H1 (cell line): ENCODE results near the gene SLFNL1. TPM values are rescaled to one million over a fixed set of nuclear protein-coding genes. Genes with fewer than 3 reads are reported as not detected.

Source experiments
- BCL11A ChIP-seq, 2 experiments: IDR thresholded peaks; one replicate each; pipeline ENCODE4 v1.6.1; 2011; ENCODE audit warnings: low read depth in 2 of 2, low read length in 2 of 2, mild to moderate bottlenecking in 2 of 2
- CHD1 ChIP-seq: IDR thresholded peaks from 2 replicates; pipeline ENCODE4 v1.6.1; 2012; ENCODE audit warnings: low read depth, low read length, improper control_type of control experiment
- POLR2AphosphoS5 ChIP-seq: IDR thresholded peaks from 2 replicates; pipeline ENCODE4 v1.6.1; 2011; ENCODE audit warnings: low read depth, low read length
- polyA plus RNA-seq, 7 experiments: library from polyadenylated mRNA; depleted of rRNA in 3 of 7; stranded (reverse) in 5 of 7; unstranded in 2 of 7; fragments of >200 nt in 5 of 7; fragments of 200-250 nt in 2 of 7; gene quantifications; 1 replicate in 5 of 7; 2 replicates in 1 of 7; 4 replicates in 1 of 7; pipeline versions ENCODE4 v1.2.1 to v1.2.3, GENCODE V29; 2011 to 2013; ENCODE audit warnings: missing spikeins in 2 of 7, mixed read lengths in 2 of 7
- total RNA-seq: library from RNA; stranded (reverse); fragmentation: NEBNext Ultra II Directional; extraction: Animal tissue kit (Norgen Biotek cat#: 25700); gene quantifications from 2 replicates; pipeline ENCODE4 v1.2.1, GENCODE V29; 2021

SLFNL1 gene
- total and polyA plus RNA-seq, 2 of the 8 experiments (the other 6 are each of a cell fraction or from before 2014, with no cell fraction given) = not detected

- TF ChIP-seq BCL11A (IDR thresholded peaks at IDR 0.05; ENCODE audit: low read depth in 2 of 2, low read length in 2 of 2) (no peak), CHD1 (no peak), POLR2AphosphoS5 (no peak)
Observed at GRCh38 chr1:41009466-41009865, 12.1 kb downstream of the SLFNL1 start (continued).
